ENCODE measurements around the gene PPP1R3D.
"Not testable (repeated sequence)": the region's sequence is repeated elsewhere in the genome, so short reads cannot be mapped to it uniquely, and the experiment has no call there.

Gene PPP1R3D

DNA sequence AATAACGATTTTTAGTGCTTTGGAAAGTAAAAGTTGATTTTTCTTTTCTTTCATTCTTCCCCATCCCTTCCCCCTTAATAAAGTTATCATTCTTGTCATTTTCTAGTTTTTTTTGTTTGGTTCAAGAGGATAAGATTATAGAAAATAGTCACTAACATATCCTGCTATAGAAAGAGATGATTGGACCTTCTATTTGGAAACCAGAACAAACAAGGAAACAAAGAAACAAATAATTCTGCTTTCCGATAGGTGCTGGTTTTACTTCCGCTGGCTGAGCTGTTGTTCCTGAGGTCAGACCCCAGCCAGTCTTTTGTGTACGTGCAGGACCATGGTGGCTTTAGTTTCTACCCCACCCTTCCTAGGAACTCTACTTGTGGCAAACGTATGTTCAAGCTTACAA is 18.0 kb upstream of the PPP1R3D start, which contains the start of gene CDH26:
Gene CDH26 (plus strand): TSS at position 301 of the 400 bp plus-strand sequence. CDS start 304 bp downstream, outside the sequence.
- no peak for ATAC-seq
- TF ChIP-seq PPARA (CRISPR knock-in tag; IDR thresholded peaks at IDR 0.05; ENCODE audit: borderline replicate concordance) (no peak), OSR1 (CRISPR knock-in tag; IDR thresholded peaks at IDR 0.05) (no peak), ISL1 (CRISPR knock-in tag; IDR thresholded peaks at IDR 0.05) (no peak), ESRRG (CRISPR knock-in tag; IDR thresholded peaks at IDR 0.05) (no peak), ARNTL (CRISPR knock-in tag; IDR thresholded peaks at IDR 0.05; ENCODE audit: borderline replicate concordance, low read depth) (no peak), ZC3H10 (CRISPR knock-in tag; IDR thresholded peaks at IDR 0.05) (no peak), ZNF565 (CRISPR knock-in tag; conservative IDR thresholded peaks at IDR 0.05; ENCODE audit: low read depth) (no peak), ZFP3 (CRISPR knock-in tag; IDR thresholded peaks at IDR 0.05) (no peak), BACH2 (CRISPR knock-in tag; IDR thresholded peaks at IDR 0.05; ENCODE audit: borderline replicate concordance) (no peak), GLIS3 (CRISPR knock-in tag; IDR thresholded peaks at IDR 0.05) (no peak), TOX (CRISPR knock-in tag; IDR thresholded peaks at IDR 0.05; ENCODE audit: borderline replicate concordance) (no peak), ZNF70 (CRISPR knock-in tag; IDR thresholded peaks at IDR 0.05) (no peak), CSDC2 (CRISPR knock-in tag; IDR thresholded peaks at IDR 0.05) (no peak), ZNF8 (CRISPR knock-in tag; IDR thresholded peaks at IDR 0.05) (no peak)
- TF ChIP-seq, protein P1, sequence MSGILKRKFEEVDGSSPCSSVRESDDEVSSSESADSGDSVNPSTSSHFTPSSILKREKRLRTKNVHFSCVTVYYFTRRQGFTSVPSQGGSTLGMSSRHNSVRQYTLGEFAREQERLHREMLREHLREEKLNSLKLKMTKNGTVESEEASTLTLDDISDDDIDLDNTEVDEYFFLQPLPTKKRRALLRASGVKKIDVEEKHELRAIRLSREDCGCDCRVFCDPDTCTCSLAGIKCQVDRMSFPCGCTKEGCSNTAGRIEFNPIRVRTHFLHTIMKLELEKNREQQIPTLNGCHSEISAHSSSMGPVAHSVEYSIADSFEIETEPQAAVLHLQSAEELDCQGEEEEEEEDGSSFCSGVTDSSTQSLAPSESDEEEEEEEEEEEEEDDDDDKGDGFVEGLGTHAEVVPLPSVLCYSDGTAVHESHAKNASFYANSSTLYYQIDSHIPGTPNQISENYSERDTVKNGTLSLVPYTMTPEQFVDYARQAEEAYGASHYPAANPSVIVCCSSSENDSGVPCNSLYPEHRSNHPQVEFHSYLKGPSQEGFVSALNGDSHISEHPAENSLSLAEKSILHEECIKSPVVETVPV (CRISPR knock-in tag; IDR thresholded peaks at IDR 0.05) = no peak
- TF ChIP-seq, protein P2, sequence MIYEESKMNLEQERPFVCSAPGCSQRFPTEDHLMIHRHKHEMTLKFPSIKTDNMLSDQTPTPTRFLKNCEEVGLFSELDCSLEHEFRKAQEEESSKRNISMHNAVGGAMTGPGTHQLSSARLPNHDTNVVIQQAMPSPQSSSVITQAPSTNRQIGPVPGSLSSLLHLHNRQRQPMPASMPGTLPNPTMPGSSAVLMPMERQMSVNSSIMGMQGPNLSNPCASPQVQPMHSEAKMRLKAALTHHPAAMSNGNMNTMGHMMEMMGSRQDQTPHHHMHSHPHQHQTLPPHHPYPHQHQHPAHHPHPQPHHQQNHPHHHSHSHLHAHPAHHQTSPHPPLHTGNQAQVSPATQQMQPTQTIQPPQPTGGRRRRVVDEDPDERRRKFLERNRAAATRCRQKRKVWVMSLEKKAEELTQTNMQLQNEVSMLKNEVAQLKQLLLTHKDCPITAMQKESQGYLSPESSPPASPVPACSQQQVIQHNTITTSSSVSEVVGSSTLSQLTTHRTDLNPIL (CRISPR knock-in tag; IDR thresholded peaks at IDR 0.05; ENCODE audit: low read depth) = no peak
- TF ChIP-seq, protein P3, sequence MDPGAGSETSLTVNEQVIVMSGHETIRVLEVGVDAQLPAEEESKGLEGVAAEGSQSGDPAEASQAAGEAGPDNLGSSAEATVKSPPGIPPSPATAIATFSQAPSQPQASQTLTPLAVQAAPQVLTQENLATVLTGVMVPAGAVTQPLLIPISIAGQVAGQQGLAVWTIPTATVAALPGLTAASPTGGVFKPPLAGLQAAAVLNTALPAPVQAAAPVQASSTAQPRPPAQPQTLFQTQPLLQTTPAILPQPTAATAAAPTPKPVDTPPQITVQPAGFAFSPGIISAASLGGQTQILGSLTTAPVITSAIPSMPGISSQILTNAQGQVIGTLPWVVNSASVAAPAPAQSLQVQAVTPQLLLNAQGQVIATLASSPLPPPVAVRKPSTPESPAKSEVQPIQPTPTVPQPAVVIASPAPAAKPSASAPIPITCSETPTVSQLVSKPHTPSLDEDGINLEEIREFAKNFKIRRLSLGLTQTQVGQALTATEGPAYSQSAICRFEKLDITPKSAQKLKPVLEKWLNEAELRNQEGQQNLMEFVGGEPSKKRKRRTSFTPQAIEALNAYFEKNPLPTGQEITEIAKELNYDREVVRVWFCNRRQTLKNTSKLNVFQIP (CRISPR knock-in tag; IDR thresholded peaks at IDR 0.05; ENCODE audit: borderline replicate concordance, low read depth) = no peak

DNA sequence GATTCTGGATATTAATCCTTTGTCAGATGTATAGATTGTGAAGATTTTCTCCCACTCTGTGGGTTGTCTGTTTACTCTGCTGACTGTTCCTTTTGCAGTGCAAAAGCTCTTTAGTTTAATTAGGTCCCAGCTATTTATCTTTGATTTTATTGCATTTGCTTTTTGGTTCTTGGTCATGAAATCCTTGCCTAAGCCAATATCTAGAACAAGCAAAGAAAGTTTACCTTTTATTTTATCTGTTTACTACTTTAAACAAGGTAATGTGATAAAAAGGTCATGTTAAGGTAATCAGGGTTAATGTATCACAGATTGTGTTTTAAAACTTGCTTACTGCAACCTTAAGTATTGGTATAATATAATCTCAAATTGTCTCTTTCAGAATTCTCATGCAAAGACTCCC is 17.5 kb upstream of the PPP1R3D start:
- ATAC-seq = not testable (repeated sequence)

DNA sequence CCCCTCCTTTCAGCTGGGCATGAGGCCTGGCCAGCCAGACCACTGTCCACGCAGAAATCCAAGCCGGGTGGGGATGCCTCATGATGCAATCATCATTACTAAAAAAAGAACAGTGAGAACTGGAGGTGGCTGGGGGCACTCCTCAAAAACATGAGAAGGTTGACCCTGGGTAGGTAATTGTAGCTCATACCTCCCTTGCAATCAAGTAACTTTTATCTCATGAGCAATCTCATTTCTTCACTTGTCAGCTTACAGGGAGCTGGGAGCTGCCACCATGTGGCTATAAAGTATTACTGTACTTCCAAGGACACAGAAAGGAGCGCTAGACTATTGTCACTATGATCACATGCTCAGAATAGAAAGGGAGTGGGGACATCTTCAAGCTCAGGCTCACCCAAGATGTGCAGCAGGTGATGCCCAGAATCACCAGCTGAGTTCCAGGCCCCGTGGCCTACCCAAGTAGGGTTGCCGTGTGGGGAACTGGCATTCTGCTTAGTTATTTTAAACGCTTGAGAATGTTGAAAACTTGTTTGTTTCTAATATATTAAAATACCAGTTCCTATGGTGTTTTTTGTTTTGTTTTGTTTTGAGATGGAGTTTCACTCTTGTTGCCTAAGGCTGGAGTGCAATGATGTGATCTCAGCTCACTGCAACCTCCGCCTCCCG is 15.2 kb upstream of the PPP1R3D start:
- ATAC-seq = peak; percentile 71
- no peak for TF ChIP-seq BACH2 (CRISPR knock-in tag; IDR thresholded peaks at IDR 0.05; ENCODE audit: borderline replicate concordance)
- no peak for TF ChIP-seq ZNF70 (CRISPR knock-in tag; IDR thresholded peaks at IDR 0.05)
- no peak for TF ChIP-seq ZNF565 (CRISPR knock-in tag; conservative IDR thresholded peaks at IDR 0.05; ENCODE audit: low read depth)
- TF ChIP-seq, protein P1 (CRISPR knock-in tag; IDR thresholded peaks at IDR 0.05) = no peak
- no peak for TF ChIP-seq TOX (CRISPR knock-in tag; IDR thresholded peaks at IDR 0.05; ENCODE audit: borderline replicate concordance)
- TF ChIP-seq ARNTL (CRISPR knock-in tag; IDR thresholded peaks at IDR 0.05; ENCODE audit: borderline replicate concordance, low read depth) = no peak
- TF ChIP-seq RARB (CRISPR knock-in tag; IDR thresholded peaks at IDR 0.05) = no peak
- no peak for TF ChIP-seq ZNF8 (CRISPR knock-in tag; IDR thresholded peaks at IDR 0.05)
- TF ChIP-seq, protein P4, sequence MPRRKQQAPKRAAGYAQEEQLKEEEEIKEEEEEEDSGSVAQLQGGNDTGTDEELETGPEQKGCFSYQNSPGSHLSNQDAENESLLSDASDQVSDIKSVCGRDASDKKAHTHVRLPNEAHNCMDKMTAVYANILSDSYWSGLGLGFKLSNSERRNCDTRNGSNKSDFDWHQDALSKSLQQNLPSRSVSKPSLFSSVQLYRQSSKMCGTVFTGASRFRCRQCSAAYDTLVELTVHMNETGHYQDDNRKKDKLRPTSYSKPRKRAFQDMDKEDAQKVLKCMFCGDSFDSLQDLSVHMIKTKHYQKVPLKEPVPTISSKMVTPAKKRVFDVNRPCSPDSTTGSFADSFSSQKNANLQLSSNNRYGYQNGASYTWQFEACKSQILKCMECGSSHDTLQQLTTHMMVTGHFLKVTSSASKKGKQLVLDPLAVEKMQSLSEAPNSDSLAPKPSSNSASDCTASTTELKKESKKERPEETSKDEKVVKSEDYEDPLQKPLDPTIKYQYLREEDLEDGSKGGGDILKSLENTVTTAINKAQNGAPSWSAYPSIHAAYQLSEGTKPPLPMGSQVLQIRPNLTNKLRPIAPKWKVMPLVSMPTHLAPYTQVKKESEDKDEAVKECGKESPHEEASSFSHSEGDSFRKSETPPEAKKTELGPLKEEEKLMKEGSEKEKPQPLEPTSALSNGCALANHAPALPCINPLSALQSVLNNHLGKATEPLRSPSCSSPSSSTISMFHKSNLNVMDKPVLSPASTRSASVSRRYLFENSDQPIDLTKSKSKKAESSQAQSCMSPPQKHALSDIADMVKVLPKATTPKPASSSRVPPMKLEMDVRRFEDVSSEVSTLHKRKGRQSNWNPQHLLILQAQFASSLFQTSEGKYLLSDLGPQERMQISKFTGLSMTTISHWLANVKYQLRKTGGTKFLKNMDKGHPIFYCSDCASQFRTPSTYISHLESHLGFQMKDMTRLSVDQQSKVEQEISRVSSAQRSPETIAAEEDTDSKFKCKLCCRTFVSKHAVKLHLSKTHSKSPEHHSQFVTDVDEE (CRISPR knock-in tag; IDR thresholded peaks at IDR 0.05) = no peak
- TF ChIP-seq SNAI2 (CRISPR knock-in tag; IDR thresholded peaks at IDR 0.05) = no peak
- TF ChIP-seq, protein P3 (CRISPR knock-in tag; IDR thresholded peaks at IDR 0.05; ENCODE audit: borderline replicate concordance, low read depth) = no peak
- no peak for TF ChIP-seq PPARA (CRISPR knock-in tag; IDR thresholded peaks at IDR 0.05; ENCODE audit: borderline replicate concordance)
- TF ChIP-seq ESRRG (CRISPR knock-in tag; IDR thresholded peaks at IDR 0.05) = no peak
- no peak for TF ChIP-seq CSDC2 (CRISPR knock-in tag; IDR thresholded peaks at IDR 0.05)
- TF ChIP-seq ZC3H10 (CRISPR knock-in tag; IDR thresholded peaks at IDR 0.05) = no peak
- TF ChIP-seq, protein P5, sequence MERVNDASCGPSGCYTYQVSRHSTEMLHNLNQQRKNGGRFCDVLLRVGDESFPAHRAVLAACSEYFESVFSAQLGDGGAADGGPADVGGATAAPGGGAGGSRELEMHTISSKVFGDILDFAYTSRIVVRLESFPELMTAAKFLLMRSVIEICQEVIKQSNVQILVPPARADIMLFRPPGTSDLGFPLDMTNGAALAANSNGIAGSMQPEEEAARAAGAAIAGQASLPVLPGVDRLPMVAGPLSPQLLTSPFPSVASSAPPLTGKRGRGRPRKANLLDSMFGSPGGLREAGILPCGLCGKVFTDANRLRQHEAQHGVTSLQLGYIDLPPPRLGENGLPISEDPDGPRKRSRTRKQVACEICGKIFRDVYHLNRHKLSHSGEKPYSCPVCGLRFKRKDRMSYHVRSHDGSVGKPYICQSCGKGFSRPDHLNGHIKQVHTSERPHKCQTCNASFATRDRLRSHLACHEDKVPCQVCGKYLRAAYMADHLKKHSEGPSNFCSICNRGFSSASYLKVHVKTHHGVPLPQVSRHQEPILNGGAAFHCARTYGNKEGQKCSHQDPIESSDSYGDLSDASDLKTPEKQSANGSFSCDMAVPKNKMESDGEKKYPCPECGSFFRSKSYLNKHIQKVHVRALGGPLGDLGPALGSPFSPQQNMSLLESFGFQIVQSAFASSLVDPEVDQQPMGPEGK (CRISPR knock-in tag; IDR thresholded peaks at IDR 0.05; ENCODE audit: borderline replicate concordance) = no peak
- no peak for TF ChIP-seq OSR1 (CRISPR knock-in tag; IDR thresholded peaks at IDR 0.05)
- TF ChIP-seq ZFP30 (CRISPR knock-in tag; IDR thresholded peaks at IDR 0.05) = no peak
